GM08714 (cell line): ENCODE measurements around the gene ZFP42.
"Not testable (repeated sequence)": the region's sequence is repeated elsewhere in the genome, so short reads cannot be mapped to it uniquely, and the experiment has no call there.

Experiments
- H3K4me3 ChIP-seq: fragments of 200-500 bp; sonication (Bioruptor generic); 2 replicates; pipeline ENCODE4 v1.5.1; 2014; ENCODE audit warnings: mild to moderate bottlenecking, low read length, inconsistent platforms
- ZNF274 ChIP-seq: IDR thresholded peaks from 2 replicates; pipeline ENCODE4 v1.6.1; 2012; ENCODE audit warnings: mild to moderate bottlenecking, low read depth, low read length

The ZFP42 gene

DNA sequence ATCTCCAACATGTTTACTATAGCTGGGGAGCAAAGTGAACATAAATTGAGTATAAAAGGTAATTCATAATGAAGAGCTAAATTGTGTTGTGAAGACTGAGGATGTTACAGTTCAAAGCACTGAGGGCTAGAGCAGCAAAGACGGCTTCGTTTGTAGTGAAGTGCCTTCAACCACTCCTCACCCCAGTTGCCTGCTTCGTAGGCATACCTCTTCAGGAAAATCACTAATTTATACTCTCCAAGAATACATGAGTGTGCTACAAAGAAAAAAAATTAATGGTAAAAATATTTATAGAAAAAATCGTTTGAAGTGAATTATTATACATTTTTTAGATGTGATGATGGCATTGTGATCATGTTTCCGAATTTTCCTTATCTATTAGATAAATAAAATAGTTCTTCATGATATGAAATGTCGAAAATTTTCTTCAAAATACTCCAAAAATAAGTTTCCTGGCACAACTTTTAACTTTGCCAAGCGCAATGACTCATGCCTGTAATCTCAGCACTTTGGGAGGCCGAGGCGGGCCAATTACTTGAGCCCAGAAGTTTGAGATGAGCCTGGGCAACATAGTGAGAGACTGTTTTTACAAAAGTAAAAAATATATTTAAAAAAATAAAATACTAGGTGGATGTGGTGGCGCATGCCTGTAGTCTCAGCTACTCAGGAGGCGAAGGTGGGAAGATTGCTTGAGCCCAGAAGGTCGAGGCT lies 41.6 kb downstream of the ZFP42 start:
- no peak for TF ChIP-seq ZNF274
- H3K4me3 ChIP-seq, result no peak overlapping the region

DNA sequence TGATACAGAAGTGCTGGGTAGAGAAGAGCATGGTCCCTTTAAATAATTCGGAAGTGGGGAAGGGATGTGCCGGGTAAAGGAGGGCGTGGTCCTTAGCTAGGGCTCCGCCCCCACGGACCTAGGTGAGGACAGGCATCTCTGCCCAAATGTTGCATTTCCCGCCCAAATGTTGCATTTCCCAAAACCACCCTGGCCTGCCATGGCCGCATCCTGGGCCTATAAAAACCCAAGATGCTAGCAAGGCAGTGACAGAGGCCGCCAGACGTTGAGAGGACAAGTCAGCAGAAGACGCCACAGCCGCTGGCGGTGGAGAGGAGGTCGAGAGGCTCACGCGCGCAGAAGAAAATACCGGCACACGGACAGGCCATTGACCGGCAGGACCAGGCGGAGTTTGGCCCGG lies 46.1 kb downstream of the ZFP42 start:
- no peak overlapping the region for H3K4me3 ChIP-seq
- TF ChIP-seq ZNF274, result no peak

DNA sequence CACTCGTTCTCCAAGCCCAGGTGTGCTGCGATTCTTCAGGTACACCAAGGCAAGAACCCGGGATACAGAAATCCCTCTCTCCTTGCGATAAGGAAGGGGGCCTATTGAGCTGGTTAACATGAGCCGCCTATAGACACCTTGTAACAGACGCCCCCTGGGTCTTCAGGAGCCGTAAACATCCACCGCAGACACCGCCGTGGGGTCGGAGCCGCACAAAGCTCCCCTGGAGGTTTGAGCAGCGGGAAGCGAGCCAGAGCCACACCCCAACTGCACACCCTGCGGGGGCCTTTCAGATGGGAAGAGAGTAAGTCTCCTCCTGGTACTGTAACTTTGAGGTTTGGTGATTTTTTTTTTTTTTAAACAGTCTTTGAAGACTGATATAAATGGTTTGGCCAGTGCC lies 46.6 kb downstream of the ZFP42 start:
- no peak overlapping the region for H3K4me3 ChIP-seq
- TF ChIP-seq ZNF274, result no peak

DNA sequence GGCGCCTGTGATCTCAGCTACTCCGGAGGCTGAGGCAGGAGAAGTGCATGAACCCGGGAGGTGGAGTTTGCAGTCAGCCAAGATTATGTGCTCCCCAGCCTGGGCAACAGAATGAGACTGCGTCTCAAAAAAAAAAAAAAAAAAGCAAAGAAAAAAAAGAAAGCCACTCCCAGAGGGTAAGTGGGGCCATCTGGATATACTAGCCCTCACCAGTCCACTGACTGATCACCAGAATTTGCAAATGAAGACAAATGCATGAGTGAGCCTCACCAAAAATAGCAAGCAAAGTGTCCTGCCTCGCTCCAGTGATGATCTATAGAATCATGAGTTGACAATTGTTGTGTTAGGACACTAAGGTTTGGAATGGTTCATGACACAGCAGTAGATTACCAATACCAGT lies 47.6 kb downstream of the ZFP42 start:
- no peak overlapping the region for H3K4me3 ChIP-seq
- TF ChIP-seq ZNF274, result no peak

DNA sequence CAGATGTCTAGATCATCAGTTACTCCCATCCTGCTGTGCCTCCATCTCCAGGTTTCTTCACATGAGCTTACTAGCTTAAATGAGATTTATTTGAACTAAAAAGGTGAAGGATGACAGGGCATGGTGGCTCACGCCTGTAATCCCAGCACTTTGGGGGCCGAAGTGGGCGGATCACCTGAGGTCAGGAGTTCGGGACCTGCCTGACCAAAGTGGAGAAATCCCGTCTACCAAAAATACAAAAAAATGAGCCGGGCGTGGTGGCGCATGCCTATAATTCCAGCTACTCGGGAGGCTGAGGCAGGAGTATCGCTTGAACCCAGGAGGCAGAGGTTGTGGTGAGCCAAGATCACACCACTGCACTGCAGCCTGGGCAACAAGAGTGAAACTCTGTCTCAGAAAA lies 49.9 kb downstream of the ZFP42 start:
- H3K4me3 ChIP-seq, result not testable (repeated sequence)

DNA sequence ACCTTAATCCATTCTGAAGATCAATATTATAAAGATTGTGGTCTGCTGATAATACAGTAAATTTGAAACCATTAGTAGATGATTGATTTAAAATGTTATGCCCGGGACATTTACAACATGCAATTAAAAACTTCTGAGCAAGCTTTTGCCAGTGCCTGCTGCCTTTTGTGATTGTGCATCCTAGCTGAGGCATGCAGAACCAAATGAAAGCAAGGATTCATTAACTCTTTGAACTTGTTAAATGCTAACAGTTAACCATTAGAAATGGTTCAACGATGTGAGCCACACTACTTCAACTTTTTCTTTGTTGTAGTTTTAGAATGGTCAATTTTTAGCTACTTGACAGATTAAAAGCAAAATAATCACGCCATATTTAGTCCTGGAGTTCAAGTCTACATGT lies 51.1 kb downstream of the ZFP42 start:
- TF ChIP-seq ZNF274, result no peak

DNA sequence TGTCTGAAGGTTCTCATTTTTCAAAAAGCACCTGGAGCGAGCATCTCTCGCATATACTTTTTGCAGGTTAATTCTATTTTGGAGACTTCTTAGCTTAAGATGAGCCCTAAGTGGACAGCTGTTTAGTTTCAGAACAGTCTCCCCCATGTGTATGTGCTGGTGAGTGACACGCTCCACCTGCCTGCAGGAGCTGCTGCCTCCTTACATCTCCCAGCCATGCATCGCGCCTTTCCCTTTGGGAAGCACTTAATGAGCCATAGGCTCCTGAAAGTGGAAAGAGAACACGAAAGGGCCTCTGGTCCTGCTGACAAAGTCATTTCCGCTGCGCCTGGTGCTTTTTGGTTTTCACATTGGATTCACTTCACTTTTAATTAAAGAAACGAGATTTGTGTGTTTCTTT lies 57.7 kb downstream of the ZFP42 start:
- no peak for TF ChIP-seq ZNF274
- H3K4me3 ChIP-seq, result no peak overlapping the region

More for the DNA sequence above, 51.1 kb downstream of the ZFP42 start:
- H3K4me3 ChIP-seq, result no peak overlapping the region
